RWPE2 (cell line): Measurements from ENCODE around the gene AGXT2.

Source experiments
- ATAC-seq: fragments of 200-7000 bp; cut with Tn5 transposase; 3 replicates; pipeline ENCODE4 v1.9.1; 2021; ENCODE audit warnings: low read depth
- DNase-seq: peaks from one replicate; pipeline ENCODE4 v3.0.0-alpha.2; 2020; ENCODE audit warnings: low spot score
- H3K27ac ChIP-seq: fragments of 450-650 bp; 2 replicates; pipeline ENCODE4 v1.5.1; 2017; ENCODE audit warnings: mild to moderate bottlenecking; ENCODE audit not compliant: poor library complexity, severe bottlenecking
- H3K27me3 ChIP-seq: fragments of 250-450 bp; sonication (Bioruptor Pico); 2 replicates; pipeline ENCODE4 v1.5.1; 2021; ENCODE audit warnings: mild to moderate bottlenecking, moderate library complexity; ENCODE audit not compliant: insufficient read depth, poor library complexity, severe bottlenecking
- H3K36me3 ChIP-seq: fragments of 250-450 bp; sonication (Bioruptor Pico); 2 replicates; pipeline ENCODE4 v1.5.1; 2020; ENCODE audit warnings: low read depth, mild to moderate bottlenecking, moderate library complexity
- H3K4me1 ChIP-seq: fragments of 250-450 bp; sonication (Bioruptor Pico); 2 replicates; pipeline ENCODE4 v1.5.1; 2021; ENCODE audit warnings: mild to moderate bottlenecking, moderate library complexity; ENCODE audit not compliant: insufficient read depth, poor library complexity, severe bottlenecking
- H3K4me3 ChIP-seq: fragments of 250-450 bp; sonication (Bioruptor Pico); 2 replicates; pipeline ENCODE4 v1.5.1; 2021; ENCODE audit warnings: mild to moderate bottlenecking, moderate library complexity; ENCODE audit not compliant: severe bottlenecking
- H3K9me3 ChIP-seq: fragments of 250-450 bp; sonication (Bioruptor Pico); 2 replicates; pipeline ENCODE4 v1.5.1; 2021; ENCODE audit warnings: mild to moderate bottlenecking, moderate library complexity; ENCODE audit not compliant: severe bottlenecking
- TF ChIP-seq, protein P1 (sequence below): fragments of 450-650 bp; IDR thresholded peaks from one replicate; pipeline ENCODE4 v1.5.1; 2017; ENCODE audit warnings: mild to moderate bottlenecking, moderate library complexity; ENCODE audit not compliant: poor library complexity, severe bottlenecking

The AGXT2 gene

DNA sequence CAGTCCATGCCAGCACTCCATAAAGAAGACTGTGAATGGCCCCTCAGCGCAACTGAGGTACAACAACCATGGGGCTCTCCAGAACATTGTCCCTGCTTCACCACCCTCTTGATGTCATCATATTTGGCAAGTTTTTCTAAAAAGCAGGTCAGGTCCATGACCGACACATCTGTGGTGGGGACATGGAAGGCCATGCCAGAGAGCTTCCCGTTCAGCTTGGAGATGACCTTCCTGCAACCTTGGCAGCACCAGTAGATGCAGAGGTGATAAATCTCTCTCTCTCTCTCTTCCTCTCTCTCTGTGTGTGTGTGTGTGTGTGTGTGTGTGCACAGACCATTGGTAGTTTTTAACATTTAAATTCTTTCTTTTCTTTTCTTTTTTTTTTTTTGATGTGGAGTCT, 35.4 kb upstream of the AGXT2 start:
- TF ChIP-seq, protein P1, sequence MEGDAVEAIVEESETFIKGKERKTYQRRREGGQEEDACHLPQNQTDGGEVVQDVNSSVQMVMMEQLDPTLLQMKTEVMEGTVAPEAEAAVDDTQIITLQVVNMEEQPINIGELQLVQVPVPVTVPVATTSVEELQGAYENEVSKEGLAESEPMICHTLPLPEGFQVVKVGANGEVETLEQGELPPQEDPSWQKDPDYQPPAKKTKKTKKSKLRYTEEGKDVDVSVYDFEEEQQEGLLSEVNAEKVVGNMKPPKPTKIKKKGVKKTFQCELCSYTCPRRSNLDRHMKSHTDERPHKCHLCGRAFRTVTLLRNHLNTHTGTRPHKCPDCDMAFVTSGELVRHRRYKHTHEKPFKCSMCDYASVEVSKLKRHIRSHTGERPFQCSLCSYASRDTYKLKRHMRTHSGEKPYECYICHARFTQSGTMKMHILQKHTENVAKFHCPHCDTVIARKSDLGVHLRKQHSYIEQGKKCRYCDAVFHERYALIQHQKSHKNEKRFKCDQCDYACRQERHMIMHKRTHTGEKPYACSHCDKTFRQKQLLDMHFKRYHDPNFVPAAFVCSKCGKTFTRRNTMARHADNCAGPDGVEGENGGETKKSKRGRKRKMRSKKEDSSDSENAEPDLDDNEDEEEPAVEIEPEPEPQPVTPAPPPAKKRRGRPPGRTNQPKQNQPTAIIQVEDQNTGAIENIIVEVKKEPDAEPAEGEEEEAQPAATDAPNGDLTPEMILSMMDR: no peak
- no peaks in the 10 kb centered on the region for H3K4me1 ChIP-seq
- no peaks in the 10 kb centered on the region for H3K36me3 ChIP-seq
- no peaks in the 10 kb centered on the region for H3K9me3 ChIP-seq
- H3K27ac ChIP-seq: no peak overlapping the region
- ATAC-seq: no peak
- H3K27me3 ChIP-seq: no peaks in the 10 kb centered on the region
- DNase-seq: no peak
- H3K4me3 ChIP-seq: no peak overlapping the region

DNA sequence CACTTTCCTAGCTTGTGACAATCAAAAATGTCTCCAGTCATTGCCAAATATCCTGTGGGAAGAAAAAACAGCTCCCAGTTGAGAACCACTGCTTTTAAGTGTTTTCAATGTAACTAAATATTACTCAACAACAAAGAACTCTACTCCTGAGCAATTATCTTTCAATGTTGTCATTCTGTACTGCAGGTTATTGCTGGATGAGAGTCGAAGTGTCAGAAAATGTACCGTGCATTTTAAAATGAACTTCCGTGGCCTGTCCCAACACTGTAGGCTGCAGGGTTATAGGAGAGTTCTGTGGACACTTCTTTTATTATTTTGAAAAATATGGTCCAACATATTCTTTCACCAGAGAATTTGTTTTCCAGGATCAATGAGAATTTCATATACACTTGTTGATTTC, 34.8 kb upstream of the AGXT2 start:
- TF ChIP-seq, protein P1: no peak
- no peak overlapping the region for H3K4me3 ChIP-seq
- DNase-seq: no peak
- no peak for ATAC-seq
- H3K9me3 ChIP-seq: no peaks in the 10 kb centered on the region
- no peaks in the 10 kb centered on the region for H3K27me3 ChIP-seq
- no peak overlapping the region for H3K27ac ChIP-seq
- H3K4me1 ChIP-seq: no peaks in the 10 kb centered on the region
- H3K36me3 ChIP-seq: no peaks in the 10 kb centered on the region

DNA sequence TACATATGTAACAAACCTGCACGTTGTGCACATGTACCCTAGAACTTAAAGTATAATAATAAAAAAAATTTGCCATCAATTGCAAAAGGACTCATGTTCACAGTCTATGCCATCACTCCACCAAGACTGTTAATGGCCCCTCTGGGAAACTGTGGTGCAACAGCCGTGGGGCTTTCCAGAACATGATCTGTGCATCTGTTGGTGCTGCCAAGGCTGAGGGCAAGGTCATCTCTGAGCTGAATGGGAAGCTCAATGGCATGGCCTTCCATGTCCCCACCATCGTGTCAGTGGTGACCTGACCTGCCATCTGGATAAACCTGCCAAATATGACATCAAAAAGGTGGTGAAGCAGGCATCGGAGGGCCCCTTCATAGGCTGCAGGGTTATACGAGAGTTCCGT, 33.4 kb upstream of the AGXT2 start:
- Histone ChIP-seq H3K9me3 (no peaks in the 10 kb centered on the region), H3K27ac (no peak overlapping the region), H3K36me3 (no peaks in the 10 kb centered on the region), H3K4me3 (no peak overlapping the region), H3K4me1 (no peaks in the 10 kb centered on the region), H3K27me3 (no peaks in the 10 kb centered on the region)
- no peak for ATAC-seq
- TF ChIP-seq, protein P1: no peak
- no peak for DNase-seq

DNA sequence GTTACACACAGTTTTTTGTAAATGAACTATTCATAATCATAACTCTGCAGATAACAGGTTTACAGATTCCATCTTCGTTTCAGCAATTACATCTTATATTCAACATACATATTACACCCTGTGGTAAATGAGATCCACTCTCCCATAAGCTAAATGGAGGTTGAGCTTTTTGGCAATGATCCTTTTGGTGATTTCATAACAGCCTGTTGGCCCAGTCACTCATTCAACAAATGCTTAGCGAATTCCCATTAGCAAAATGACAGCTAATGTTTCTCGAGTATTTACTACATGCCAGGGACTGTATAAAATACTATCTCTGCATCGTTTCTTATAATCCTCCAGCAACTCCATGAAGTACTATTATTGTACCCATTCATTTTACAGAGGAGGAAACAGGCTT, 25.4 kb upstream of the AGXT2 start:
- TF ChIP-seq, protein P1: no peak
- H3K27me3 ChIP-seq: peaks cover 3% of the 10 kb centered on the region
- no peak for ATAC-seq
- no peak for DNase-seq
- H3K9me3 ChIP-seq: no peaks in the 10 kb centered on the region
- no peak overlapping the region for H3K4me3 ChIP-seq
- no peaks in the 10 kb centered on the region for H3K36me3 ChIP-seq
- H3K4me1 ChIP-seq: no peaks in the 10 kb centered on the region
- H3K27ac ChIP-seq: no peak overlapping the region

DNA sequence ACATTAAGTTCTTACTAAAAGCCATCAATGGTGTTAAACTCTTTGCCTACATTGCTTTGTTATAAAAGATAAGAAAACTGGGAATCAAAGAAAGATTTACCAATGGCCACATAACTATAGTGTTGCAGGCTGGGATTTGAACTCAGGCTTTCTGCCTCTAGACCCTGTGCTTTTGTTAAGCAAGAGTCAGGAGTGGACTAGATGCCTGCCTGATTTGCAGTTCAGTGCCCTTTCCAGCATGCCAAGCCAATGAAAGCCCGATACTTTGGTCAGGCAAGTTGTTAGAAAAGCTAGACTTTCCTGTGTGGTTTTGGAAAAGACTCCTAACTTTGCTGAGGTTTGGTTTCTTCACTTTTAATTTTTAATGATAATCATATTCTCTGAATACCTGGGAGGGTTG, 21.4 kb upstream of the AGXT2 start:
- H3K4me3 ChIP-seq: no peak overlapping the region
- no peaks in the 10 kb centered on the region for H3K36me3 ChIP-seq
- TF ChIP-seq, protein P1: no peak
- peaks cover 3% of the 10 kb centered on the region for H3K27me3 ChIP-seq
- DNase-seq (no peak), ATAC-seq (no peak)
- H3K9me3 ChIP-seq: no peaks in the 10 kb centered on the region
- H3K27ac ChIP-seq: no peak overlapping the region
- no peaks in the 10 kb centered on the region for H3K4me1 ChIP-seq
